ENCODE measurements around the gene OLFML1.

DNA sequence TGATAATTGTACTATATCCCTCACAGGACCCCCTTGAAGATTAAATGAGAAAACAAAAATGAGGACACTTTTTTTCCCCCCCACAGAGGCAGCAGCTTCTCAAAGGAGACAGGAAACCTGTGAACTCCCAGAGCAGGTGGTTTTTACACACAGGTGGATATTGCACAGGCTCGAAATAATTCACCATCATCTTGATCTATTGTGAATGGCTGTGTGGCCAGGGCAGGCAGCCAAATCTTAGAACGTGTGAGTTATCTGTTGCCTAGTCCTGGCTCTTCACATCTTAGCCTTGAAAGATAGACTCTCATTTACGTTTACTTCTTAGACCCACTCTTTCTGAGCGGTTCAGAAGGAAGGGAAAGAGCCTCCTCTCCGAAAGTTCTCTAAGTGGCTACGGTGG is 52.0 kb downstream of the OLFML1 start:
- TF ChIP-seq, protein P1, sequence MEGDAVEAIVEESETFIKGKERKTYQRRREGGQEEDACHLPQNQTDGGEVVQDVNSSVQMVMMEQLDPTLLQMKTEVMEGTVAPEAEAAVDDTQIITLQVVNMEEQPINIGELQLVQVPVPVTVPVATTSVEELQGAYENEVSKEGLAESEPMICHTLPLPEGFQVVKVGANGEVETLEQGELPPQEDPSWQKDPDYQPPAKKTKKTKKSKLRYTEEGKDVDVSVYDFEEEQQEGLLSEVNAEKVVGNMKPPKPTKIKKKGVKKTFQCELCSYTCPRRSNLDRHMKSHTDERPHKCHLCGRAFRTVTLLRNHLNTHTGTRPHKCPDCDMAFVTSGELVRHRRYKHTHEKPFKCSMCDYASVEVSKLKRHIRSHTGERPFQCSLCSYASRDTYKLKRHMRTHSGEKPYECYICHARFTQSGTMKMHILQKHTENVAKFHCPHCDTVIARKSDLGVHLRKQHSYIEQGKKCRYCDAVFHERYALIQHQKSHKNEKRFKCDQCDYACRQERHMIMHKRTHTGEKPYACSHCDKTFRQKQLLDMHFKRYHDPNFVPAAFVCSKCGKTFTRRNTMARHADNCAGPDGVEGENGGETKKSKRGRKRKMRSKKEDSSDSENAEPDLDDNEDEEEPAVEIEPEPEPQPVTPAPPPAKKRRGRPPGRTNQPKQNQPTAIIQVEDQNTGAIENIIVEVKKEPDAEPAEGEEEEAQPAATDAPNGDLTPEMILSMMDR (IDR thresholded peaks at IDR 0.05; ENCODE audit: low read depth, low read length): no peak
- TF ChIP-seq EZH2phosphoT487 (IDR thresholded peaks at IDR 0.05; ENCODE audit: low read depth): no peak

Data from OCI-LY3 (cell line).